CD4-positive, alpha-beta T cell (primary cell): ENCODE results near the gene TNFAIP2. TPM values are rescaled to one million over a fixed set of nuclear protein-coding genes. Genes with fewer than 3 reads are reported as not detected.

Source experiments
- ATAC-seq: fragments of 200-7000 bp; cut with Tn5 transposase; one replicate; pipeline ENCODE4 v1.10.0; 2022; ENCODE audit warnings: mild to moderate bottlenecking; ENCODE audit not compliant: poor library complexity
- CTCF ChIA-PET: fragments of 350-600 bp; sonication (Branson Sonifier 250); formaldehyde crosslinking; loops from one replicate; lab custom pipeline; 2021; ENCODE audit warnings: antibody characterized with exemption, inconsistent platforms; lab: Charles Lee
- POLR2A ChIA-PET: fragments of 350-600 bp; sonication (Branson Sonifier 250); formaldehyde crosslinking; loops from one replicate; lab custom pipeline; 2021; ENCODE audit warnings: antibody characterized with exemption, inconsistent platforms; lab: Charles Lee
- DNase-seq, 14 experiments: peaks; one replicate each; pipeline ENCODE4 v3.0.0-alpha.2; 2013 to 2020; ENCODE audit warnings: mixed read lengths in 2 of 14
- H3K27ac ChIP-seq, 2 donors: one replicate each; pipeline versions ENCODE4 v1.5.1 to v1.7.0; 2013; ENCODE audit warnings: low read length in 2 of 2, low read depth in 1 of 2, mild to moderate bottlenecking in 1 of 2
- H3K27me3 ChIP-seq, 2 experiments: 1 replicate in 1 of 2; 2 replicates in 1 of 2; pipeline versions ENCODE4 v1.6.1 to v1.7.0; 2013; ENCODE audit warnings: low read length in 2 of 2, control low read depth in 1 of 2, mild to moderate bottlenecking in 1 of 2, moderate library complexity in 1 of 2; ENCODE audit not compliant: insufficient read depth in 2 of 2, control insufficient read depth in 1 of 2
- H3K36me3 ChIP-seq: one replicate; pipeline ENCODE4 v1.6.1; 2013; ENCODE audit warnings: low read length, control low read depth; ENCODE audit not compliant: insufficient read depth
- H3K4me1 ChIP-seq: one replicate; pipeline ENCODE4 v1.6.1; 2013; ENCODE audit warnings: low read length, control low read depth; ENCODE audit not compliant: insufficient read depth
- H3K4me3 ChIP-seq: one replicate; pipeline ENCODE4 v1.5.1; 2013; ENCODE audit warnings: mild to moderate bottlenecking, low read length, moderate library complexity
- H3K9me3 ChIP-seq, 2 experiments: 1 replicate in 1 of 2; 2 replicates in 1 of 2; pipeline versions ENCODE4 v1.6.1 to v1.7.0; 2013; ENCODE audit warnings: low read length in 2 of 2, mild to moderate bottlenecking in 2 of 2, control low read depth in 1 of 2, moderate library complexity in 1 of 2; ENCODE audit not compliant: control insufficient read depth in 1 of 2, insufficient read depth in 1 of 2
- H3K27ac Mint-ChIP-seq: one replicate; pipeline ENCODE4 v1.8.0; 2020; ENCODE audit warnings: mixed read lengths
- H3K27me3 Mint-ChIP-seq: one replicate; pipeline ENCODE4 v1.8.0; 2021; ENCODE audit warnings: mixed read lengths
- H3K36me3 Mint-ChIP-seq: one replicate; pipeline ENCODE4 v1.8.0; 2021; ENCODE audit warnings: low read depth, mixed read lengths
- H3K4me1 Mint-ChIP-seq: one replicate; pipeline ENCODE4 v1.8.0; 2021; ENCODE audit warnings: low read depth, mixed read lengths
- H3K4me3 Mint-ChIP-seq: one replicate; pipeline ENCODE4 v1.8.0; 2020; ENCODE audit warnings: mild to moderate bottlenecking, mixed read lengths
- H3K9me3 Mint-ChIP-seq: one replicate; pipeline ENCODE4 v1.8.0; 2020; ENCODE audit warnings: mixed read lengths
- intact Hi-C, 2 experiments: fragments of 100-400 bp; cut with DNase I in 1 of 2; cut with micrococcal nuclease in 1 of 2; formaldehyde crosslinking; loops; one replicate each; pipeline versions ENCODE4 v1.15.1 to v1.9.0; 2023 to 2025; cut with DNase I, micrococcal nuclease
- total RNA-seq, 174 experiments: library from RNA in 2 of 174; stranded (reverse) in 2 of 174; gene quantifications; one replicate each; pipeline ENCODE4 v1.2.3 and lab custom pipeline; 2021 to 2026
- TF ChIP-seq, protein P1 (sequence below): fragments of 200-600 bp; IDR thresholded peaks from one replicate; pipeline ENCODE4 v1.8.0; 2022; ENCODE audit warnings: antibody characterized with exemption, mild to moderate bottlenecking

TNFAIP2 gene
- total RNA-seq, 2 experiments from 2014 or later: 4.4 to 6.1 TPM

GRCh38 chr14:103087343-103087835 lies 35.9 kb upstream of the TNFAIP2 start:
- CTCF ChIA-PET: interaction anchor here (1.4 kb wide), 1 partner anchor 18 kb away, joined by 3 read pairs; no protein-coding TSS in a partner anchor
- Histone ChIP-seq H3K36me3 (no peaks in the 10 kb centered on the region), H3K4me1 (peaks cover 15% of the 10 kb centered on the region), H3K9me3 (peaks cover 0 to 19% of the 10 kb centered on the region in 2 experiments), H3K27me3 (peaks cover 12 to 26% of the 10 kb centered on the region in 2 experiments), H3K27ac (no peak overlapping the region), H3K4me3 (no peak overlapping the region)
- H3K36me3 Mint-ChIP-seq: no peaks in the 10 kb centered on the region
- H3K4me3 Mint-ChIP-seq: no peak overlapping the region
- TF ChIP-seq, protein P1, sequence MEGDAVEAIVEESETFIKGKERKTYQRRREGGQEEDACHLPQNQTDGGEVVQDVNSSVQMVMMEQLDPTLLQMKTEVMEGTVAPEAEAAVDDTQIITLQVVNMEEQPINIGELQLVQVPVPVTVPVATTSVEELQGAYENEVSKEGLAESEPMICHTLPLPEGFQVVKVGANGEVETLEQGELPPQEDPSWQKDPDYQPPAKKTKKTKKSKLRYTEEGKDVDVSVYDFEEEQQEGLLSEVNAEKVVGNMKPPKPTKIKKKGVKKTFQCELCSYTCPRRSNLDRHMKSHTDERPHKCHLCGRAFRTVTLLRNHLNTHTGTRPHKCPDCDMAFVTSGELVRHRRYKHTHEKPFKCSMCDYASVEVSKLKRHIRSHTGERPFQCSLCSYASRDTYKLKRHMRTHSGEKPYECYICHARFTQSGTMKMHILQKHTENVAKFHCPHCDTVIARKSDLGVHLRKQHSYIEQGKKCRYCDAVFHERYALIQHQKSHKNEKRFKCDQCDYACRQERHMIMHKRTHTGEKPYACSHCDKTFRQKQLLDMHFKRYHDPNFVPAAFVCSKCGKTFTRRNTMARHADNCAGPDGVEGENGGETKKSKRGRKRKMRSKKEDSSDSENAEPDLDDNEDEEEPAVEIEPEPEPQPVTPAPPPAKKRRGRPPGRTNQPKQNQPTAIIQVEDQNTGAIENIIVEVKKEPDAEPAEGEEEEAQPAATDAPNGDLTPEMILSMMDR: no peak
- intact Hi-C loops: loop anchor here in 1 of 2 experiments (5.0 kb wide), 1 partner anchor 485 kb away; no protein-coding TSS in a partner anchor
- no peaks in the 10 kb centered on the region for H3K9me3 Mint-ChIP-seq
- DNase-seq (no peak), ATAC-seq (no peak)
- peaks cover 23% of the 10 kb centered on the region for H3K27me3 Mint-ChIP-seq
- POLR2A ChIA-PET: interaction anchor here (1.0 kb wide), 1 partner anchor 17 kb away, joined by 3 read pairs; no protein-coding TSS in a partner anchor
- no peaks in the 10 kb centered on the region for H3K4me1 Mint-ChIP-seq
- no peak overlapping the region for H3K27ac Mint-ChIP-seq

- peaks cover 12 to 26% of the 10 kb centered on the region in 2 experiments for H3K27me3 ChIP-seq
- H3K27me3 Mint-ChIP-seq: peaks cover 23% of the 10 kb centered on the region
- intact Hi-C loops: loop anchor here in 1 of 2 experiments (5.0 kb wide), 1 partner anchor 487 kb away; no protein-coding TSS in a partner anchor
- ChIA-PET CTCF (no interaction called here), POLR2A (no interaction called here)
- TF ChIP-seq, protein P1: no peak
- DNase-seq (no peak), ATAC-seq (no peak)
- no peaks in the 10 kb centered on the region for H3K36me3 Mint-ChIP-seq
- H3K36me3 ChIP-seq: no peaks in the 10 kb centered on the region
- H3K9me3 Mint-ChIP-seq: no peaks in the 10 kb centered on the region
- H3K4me1 ChIP-seq: peaks cover 15% of the 10 kb centered on the region
- no peak overlapping the region for H3K4me3 ChIP-seq
- H3K27ac Mint-ChIP-seq: no peak overlapping the region
- no peak overlapping the region for H3K4me3 Mint-ChIP-seq
- H3K9me3 ChIP-seq: peaks cover 0 to 19% of the 10 kb centered on the region in 2 experiments
- no peak overlapping the region for H3K27ac ChIP-seq
- no peaks in the 10 kb centered on the region for H3K4me1 Mint-ChIP-seq
Measured at GRCh38 chr14:103088921-103089320, 34.3 kb upstream of the TNFAIP2 start.

- POLR2A ChIA-PET: no interaction called here
- H3K27me3 Mint-ChIP-seq: peaks cover 20% of the 10 kb centered on the region
- CTCF ChIA-PET: interaction anchor here (2.6 kb wide), 1 partner anchor 16 kb away, joined by 8 read pairs; no protein-coding TSS in a partner anchor
- H3K27ac Mint-ChIP-seq: no peak overlapping the region
- no peak for DNase-seq
- H3K4me1 Mint-ChIP-seq: no peaks in the 10 kb centered on the region
- H3K9me3 Mint-ChIP-seq: no peaks in the 10 kb centered on the region
- Histone ChIP-seq H3K27me3 (peaks cover 8 to 22% of the 10 kb centered on the region in 2 experiments), H3K27ac (no peak overlapping the region), H3K36me3 (no peaks in the 10 kb centered on the region), H3K4me1 (peaks cover 17% of the 10 kb centered on the region), H3K9me3 (peaks cover 0 to 19% of the 10 kb centered on the region in 2 experiments), H3K4me3 (no peak overlapping the region)
- TF ChIP-seq, protein P1: no peak
- ATAC-seq: no peak
- H3K36me3 Mint-ChIP-seq: no peaks in the 10 kb centered on the region
- intact Hi-C loops: loop anchor here (2.0 to 5.0 kb wide), 2 partner anchors 397 to 487 kb away; no protein-coding TSS in a partner anchor
- no peak overlapping the region for H3K4me3 Mint-ChIP-seq
Measured at GRCh38 chr14:103089386-103090335, 33.6 kb upstream of the TNFAIP2 start.
